ENCODE data around the gene GLRA3. TPM values are rescaled to one million over a fixed set of nuclear protein-coding genes. Genes with fewer than 3 reads are reported as not detected.

GLRA3 gene
- total and polyA plus RNA-seq, 10 of the 15 experiments (the other 5 are each of a cell fraction or from before 2014, with no cell fraction given), result not detected

DNA sequence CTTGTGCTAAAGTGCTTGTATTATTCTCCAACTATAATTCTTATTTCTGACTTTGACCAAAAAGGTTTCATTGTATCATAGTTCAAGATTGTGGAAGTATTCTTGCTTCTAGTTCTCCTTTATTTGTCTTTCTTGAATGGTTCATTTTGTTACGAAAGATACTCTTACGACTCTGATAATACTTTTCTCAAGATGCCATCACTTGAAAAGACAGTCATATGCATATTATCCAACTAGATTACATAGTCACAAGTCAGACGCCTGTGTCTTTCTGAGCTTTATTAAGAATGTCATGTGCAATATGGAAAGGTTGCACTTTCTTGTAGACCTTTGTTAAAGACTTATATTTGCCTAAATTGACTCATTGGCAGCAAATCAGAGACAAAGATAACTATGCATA lies 235.3 kb downstream of the GLRA3 start (continued):
- no peak for TF ChIP-seq RELA (IDR thresholded peaks at IDR 0.05; ENCODE audit: borderline replicate concordance, partially characterized antibody)
- no peak for TF ChIP-seq RFX5 (IDR thresholded peaks at IDR 0.05; ENCODE audit: low read depth, low read length)
- no peak for TF ChIP-seq ATF3 (IDR thresholded peaks at IDR 0.05; ENCODE audit: borderline replicate concordance, extremely low read depth, low read depth, low read length)

GRCh38 chr4:174592985-174593335 lies 236.1 kb downstream of the GLRA3 start:
- Histone ChIP-seq H2AFZ (ENCODE audit: control insufficient read depth, low read depth, low read length) (no peak overlapping the region), H3K27ac (ENCODE audit: control insufficient read depth, insufficient read depth) (no peak overlapping the region), H3K4me1 (ENCODE audit: control insufficient read depth, insufficient read depth, low read length) (no peaks in the 10 kb centered on the region), H4K20me1 (ENCODE audit: control insufficient read depth, insufficient read depth) (no peaks in the 10 kb centered on the region), H3K4me2 (ENCODE audit: control insufficient read depth, insufficient read depth) (no peak overlapping the region), H3K9ac (ENCODE audit: control insufficient read depth, insufficient read depth, low read length) (no peak overlapping the region), H3K4me3 (no peak overlapping the region), H3K36me3 (ENCODE audit: control insufficient read depth in 2 of 2, insufficient read depth in 2 of 2, low read length in 1 of 2) (no peaks in the 10 kb centered on the region), H3K27me3 (replicated peaks in 1 of 2; ENCODE audit: control insufficient read depth in 2 of 2, insufficient read depth in 2 of 2, low read length in 1 of 2) (no peaks in the 10 kb centered on the region), H3K9me3 (replicated peaks; ENCODE audit: control insufficient read depth, insufficient read depth, low read length) (no peaks in the 10 kb centered on the region), H3K79me2 (ENCODE audit: control insufficient read depth, insufficient read depth, low read length) (no peaks in the 10 kb centered on the region)
- SMC1A ChIA-PET (ENCODE audit: uncharacterized antibody, unreplicated experiment), result no interaction called here
- no peak for TF ChIP-seq BMI1 (IDR thresholded peaks at IDR 0.05; ENCODE audit: borderline replicate concordance)
- no peak for TF ChIP-seq ESRRA (IDR thresholded peaks at IDR 0.05; ENCODE audit: low read length)
- TF ChIP-seq EED (IDR thresholded peaks at IDR 0.05; ENCODE audit: low read depth), result no peak
- TF ChIP-seq, protein P1, sequence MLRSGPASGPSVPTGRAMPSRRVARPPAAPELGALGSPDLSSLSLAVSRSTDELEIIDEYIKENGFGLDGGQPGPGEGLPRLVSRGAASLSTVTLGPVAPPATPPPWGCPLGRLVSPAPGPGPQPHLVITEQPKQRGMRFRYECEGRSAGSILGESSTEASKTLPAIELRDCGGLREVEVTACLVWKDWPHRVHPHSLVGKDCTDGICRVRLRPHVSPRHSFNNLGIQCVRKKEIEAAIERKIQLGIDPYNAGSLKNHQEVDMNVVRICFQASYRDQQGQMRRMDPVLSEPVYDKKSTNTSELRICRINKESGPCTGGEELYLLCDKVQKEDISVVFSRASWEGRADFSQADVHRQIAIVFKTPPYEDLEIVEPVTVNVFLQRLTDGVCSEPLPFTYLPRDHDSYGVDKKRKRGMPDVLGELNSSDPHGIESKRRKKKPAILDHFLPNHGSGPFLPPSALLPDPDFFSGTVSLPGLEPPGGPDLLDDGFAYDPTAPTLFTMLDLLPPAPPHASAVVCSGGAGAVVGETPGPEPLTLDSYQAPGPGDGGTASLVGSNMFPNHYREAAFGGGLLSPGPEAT (IDR thresholded peaks at IDR 0.05; ENCODE audit: low read depth), result no peak
- no TSS peak for BruUV-seq (replicated peaks)
- intact Hi-C loops (cut with micrococcal nuclease; ENCODE audit: unreplicated experiment), result no loop called here
- RAD21 ChIA-PET (ENCODE audit: unreplicated experiment), result no interaction called here
- no peak for FAIRE-seq
- CTCF ChIA-PET, result no interaction called here
- WGBS (ENCODE audit: insufficient coverage, insufficient replicate concordance, low lambda C conversion rate, missing lambda C conversion rate), result 0% methylated on average over 3 of the region's 3 CpGs
- DNase-seq (ENCODE audit: low read depth, low spot score), result no peak
- POLR2A ChIA-PET, result no interaction called here
- in situ Hi-C loops (cut with MboI), result no loop called here
- ATAC-seq, result no peak
